WTC11 (cell line): ENCODE data around the gene AOAH. TPM values are rescaled to one million over a fixed set of nuclear protein-coding genes. Genes with fewer than 3 reads are reported as not detected.

ENCODE experiments used
- ATAC-seq: fragments of 200-7000 bp; cut with Tn5 transposase; 2 replicates; pipeline ENCODE4 v1.10.0; 2021; ENCODE audit warnings: mild to moderate bottlenecking, moderate library complexity
- CTCF ChIA-PET: fragments of 300-600 bp; sonication (Branson Sonifier 250); formaldehyde crosslinking; loops from one replicate; lab custom pipeline; 2021; ENCODE audit warnings: antibody characterized with exemption; lab: Charles Lee
- POLR2A ChIA-PET: fragments of 350-600 bp; sonication (Branson Sonifier 250); formaldehyde crosslinking; loops from one replicate; lab custom pipeline; 2021; ENCODE audit warnings: antibody characterized with exemption; lab: Charles Lee
- DNase-seq: peaks from one replicate; pipeline ENCODE4 v3.0.0; 2021; ENCODE audit warnings: low spot score
- H3K27ac Mint-ChIP-seq: 2 replicates; pipeline ENCODE4 v1.8.0; 2021; ENCODE audit warnings: mixed read lengths
- H3K27me3 Mint-ChIP-seq: 2 replicates; pipeline ENCODE4 v1.8.0; 2021; ENCODE audit warnings: low read depth, mild to moderate bottlenecking, moderate library complexity, mixed read lengths
- H3K36me3 Mint-ChIP-seq: 2 replicates; pipeline ENCODE4 v1.8.0; 2021; ENCODE audit warnings: mixed read lengths
- H3K4me1 Mint-ChIP-seq: 2 replicates; pipeline ENCODE4 v1.8.0; 2022; ENCODE audit warnings: mixed read lengths
- H3K4me3 Mint-ChIP-seq: 2 replicates; pipeline ENCODE4 v1.8.0; 2021; ENCODE audit warnings: mild to moderate bottlenecking, moderate library complexity, mixed read lengths
- H3K9me3 Mint-ChIP-seq: 2 replicates; pipeline ENCODE4 v1.8.0; 2021; ENCODE audit warnings: mixed read lengths
- ATF1 ChIP-seq: sonication (generic); formaldehyde crosslinking; IDR thresholded peaks from 2 replicates; pipeline ENCODE4 v1.8.1; 2023; ENCODE audit warnings: mild to moderate bottlenecking, moderate library complexity, missing genetic modification reagents
- ATF2 ChIP-seq: sonication (generic); formaldehyde crosslinking; IDR thresholded peaks from 2 replicates; pipeline ENCODE4 v1.8.1; 2022; ENCODE audit warnings: low read depth, missing genetic modification reagents, borderline replicate concordance
- ATF3 ChIP-seq: sonication (generic); formaldehyde crosslinking; conservative IDR thresholded peaks from 2 replicates; pipeline ENCODE4 v1.8.1; 2022; ENCODE audit warnings: mild to moderate bottlenecking, missing genetic modification reagents
- CREB1 ChIP-seq: sonication (generic); formaldehyde crosslinking; IDR thresholded peaks from 2 replicates; pipeline ENCODE4 v1.8.0; 2023; ENCODE audit warnings: mild to moderate bottlenecking, missing genetic modification reagents
- E2F1 ChIP-seq: sonication (generic); formaldehyde crosslinking; IDR thresholded peaks from 2 replicates; pipeline ENCODE4 v1.8.0; 2022; ENCODE audit warnings: mild to moderate bottlenecking, missing genetic modification reagents
- ESRRA ChIP-seq: sonication (generic); formaldehyde crosslinking; IDR thresholded peaks from 2 replicates; pipeline ENCODE4 v1.8.1; 2022; ENCODE audit warnings: mild to moderate bottlenecking, missing genetic modification reagents, borderline replicate concordance
- FOXP4 ChIP-seq: sonication (generic); formaldehyde crosslinking; IDR thresholded peaks from 2 replicates; pipeline ENCODE4 v1.8.0; 2022; ENCODE audit warnings: mild to moderate bottlenecking, missing genetic modification reagents
- NFATC4 ChIP-seq: fragments of 250-450 bp; sonication (Bioruptor Pico); IDR thresholded peaks from 2 replicates; pipeline ENCODE4 v1.9.0; 2021; ENCODE audit warnings: mild to moderate bottlenecking
- NFYB ChIP-seq: sonication (generic); formaldehyde crosslinking; conservative IDR thresholded peaks from 2 replicates; pipeline ENCODE4 v1.8.0; 2022; ENCODE audit warnings: low read depth, missing genetic modification reagents
- NR3C1 ChIP-seq: sonication (generic); formaldehyde crosslinking; conservative IDR thresholded peaks from 2 replicates; pipeline ENCODE4 v1.8.1; 2023; ENCODE audit warnings: low read depth, mild to moderate bottlenecking, missing genetic modification reagents
- PRRX2 ChIP-seq: fragments of 250-450 bp; sonication (Bioruptor Pico); IDR thresholded peaks from 2 replicates; pipeline ENCODE4 v1.8.0; 2021; ENCODE audit warnings: mild to moderate bottlenecking
- SMAD4 ChIP-seq: sonication (generic); formaldehyde crosslinking; IDR thresholded peaks from 2 replicates; pipeline ENCODE4 v1.8.0; 2022; ENCODE audit warnings: mild to moderate bottlenecking, missing genetic modification reagents
- SOX15 ChIP-seq: fragments of 250-450 bp; sonication (Bioruptor Pico); IDR thresholded peaks from 2 replicates; pipeline ENCODE4 v1.9.0; 2021; ENCODE audit warnings: mild to moderate bottlenecking
- SP1 ChIP-seq: sonication (generic); formaldehyde crosslinking; conservative IDR thresholded peaks from 2 replicates; pipeline ENCODE4 v1.8.1; 2022; ENCODE audit warnings: missing genetic modification reagents
- STAT6 ChIP-seq: sonication (generic); formaldehyde crosslinking; conservative IDR thresholded peaks from 2 replicates; pipeline ENCODE4 v1.8.1; 2023; ENCODE audit warnings: mild to moderate bottlenecking, low read depth, missing genetic modification reagents, moderate library complexity
- TP53 ChIP-seq: sonication (generic); formaldehyde crosslinking; IDR thresholded peaks from 2 replicates; pipeline ENCODE4 v1.8.1; 2023; ENCODE audit warnings: mild to moderate bottlenecking, missing genetic modification reagents
- ZBTB43 ChIP-seq: sonication (generic); formaldehyde crosslinking; IDR thresholded peaks from 2 replicates; pipeline ENCODE4 v1.8.1; 2023; ENCODE audit warnings: mild to moderate bottlenecking, missing genetic modification reagents
- ZNF138 ChIP-seq: sonication (generic); formaldehyde crosslinking; conservative IDR thresholded peaks from 2 replicates; pipeline ENCODE4 v1.8.1; 2022; ENCODE audit warnings: mild to moderate bottlenecking, moderate library complexity, missing genetic modification reagents
- ZNF317 ChIP-seq: sonication (generic); formaldehyde crosslinking; IDR thresholded peaks from 2 replicates; pipeline ENCODE4 v1.8.1; 2023; ENCODE audit warnings: low read depth, mild to moderate bottlenecking, moderate library complexity, missing genetic modification reagents, borderline replicate concordance
- ZNF423 ChIP-seq: fragments of 250-450 bp; sonication (Bioruptor Pico); IDR thresholded peaks from 2 replicates; pipeline ENCODE4 v2.1.2; 2022; ENCODE audit warnings: mild to moderate bottlenecking, moderate library complexity
- ZNF671 ChIP-seq: fragments of 250-450 bp; sonication (Bioruptor Pico); IDR thresholded peaks from 2 replicates; pipeline ENCODE4 v1.8.0; 2021; ENCODE audit warnings: mild to moderate bottlenecking
- total RNA-seq: library from RNA; stranded (reverse); gene quantifications from 3 replicates; pipeline ENCODE4 v1.2.3, GENCODE V29; 2021

AOAH gene
- total RNA-seq, 1 experiment from 2014 or later, result 0.31 TPM

GRCh38 chr7:36615852-36616540 lies 108.3 kb downstream of the AOAH start:
- no peak overlapping the region for H3K4me3 Mint-ChIP-seq
- H3K9me3 Mint-ChIP-seq, result no peaks in the 10 kb centered on the region
- H3K27me3 Mint-ChIP-seq, result no peaks in the 10 kb centered on the region
- peaks cover 24% of the 10 kb centered on the region for H3K4me1 Mint-ChIP-seq
- peak; percentile 41 for TF ChIP-seq ZNF423
- no peak for TF ChIP-seq PRRX2 (CRISPR knock-in tag)
- no peak for TF ChIP-seq NR3C1 (CRISPR knock-in tag)
- TF ChIP-seq, all 79 proteins: peak for 1
- ATAC-seq, result peak; percentile 61
- Mint-ChIP-seq H3K27ac (no peak overlapping the region; the same call in 1 of the 2 replicates), H3K36me3 (no peaks in the 10 kb centered on the region)
- DNase-seq, result peak; percentile 23
- CTCF ChIA-PET, result interaction anchor here (0.8 to 0.9 kb wide), 2 partner anchors 54 to 876 kb away, joined by 3 to 5 read pairs; no protein-coding TSS in a partner anchor
- POLR2A ChIA-PET, result no interaction called here

GRCh38 chr7:36614959-36615358 lies 109.3 kb downstream of the AOAH start:
- no peak for ATAC-seq
- TF ChIP-seq SOX15 (no peak), STAT6 (no peak), ZBTB43 (no peak), ZNF671 (no peak), NFATC4 (no peak), ESRRA (CRISPR knock-in tag) (no peak), NFYB (CRISPR knock-in tag) (no peak), PRRX2 (CRISPR knock-in tag) (no peak), ATF1 (no peak), E2F1 (no peak), SMAD4 (no peak), ATF2 (CRISPR knock-in tag) (no peak)
- no peak for DNase-seq
- no peak overlapping the region for H3K4me3 Mint-ChIP-seq
- no peaks in the 10 kb centered on the region for H3K27me3 Mint-ChIP-seq
- H3K36me3 Mint-ChIP-seq, result no peaks in the 10 kb centered on the region
- peaks cover 24% of the 10 kb centered on the region for H3K4me1 Mint-ChIP-seq
- CTCF ChIA-PET, result interaction anchor here (0.6 kb wide), 1 partner anchor 186 kb away, joined by 3 read pairs; no protein-coding TSS in a partner anchor
- POLR2A ChIA-PET, result no interaction called here
- H3K9me3 Mint-ChIP-seq, result no peaks in the 10 kb centered on the region
- H3K27ac Mint-ChIP-seq, result no peak overlapping the region

- CTCF ChIA-PET, result no interaction called here
- no peaks in the 10 kb centered on the region; the same call in 1 of the 2 replicates for H3K27me3 Mint-ChIP-seq
- H3K4me1 Mint-ChIP-seq, result peaks cover 31% of the 10 kb centered on the region
- TF ChIP-seq CREB1 (CRISPR knock-in tag), result no peak
- no peak for TF ChIP-seq SP1 (CRISPR knock-in tag)
- no peak for TF ChIP-seq TP53
- no peak for TF ChIP-seq ZNF317
- no peak for TF ChIP-seq ZNF138 (CRISPR knock-in tag)
- no peak for TF ChIP-seq FOXP4 (CRISPR knock-in tag)
- no peak for TF ChIP-seq ATF3 (CRISPR knock-in tag)
Observed at GRCh38 chr7:36613031-36613614, 111.2 kb downstream of the AOAH start.

More at GRCh38 chr7:36613031-36613614, 111.2 kb downstream of the AOAH start:
- DNase-seq (no peak), ATAC-seq (no peak)
- POLR2A ChIA-PET, result no interaction called here
- H3K36me3 Mint-ChIP-seq, result no peaks in the 10 kb centered on the region
- H3K4me3 Mint-ChIP-seq, result no peak overlapping the region
- no peak overlapping the region for H3K27ac Mint-ChIP-seq
- H3K9me3 Mint-ChIP-seq, result no peaks in the 10 kb centered on the region
